Activated T-helper 2 cell treated with anti-CD3 and anti-CD28 coated beads, Interferon-gamma antibody, Interleukin-2, Interleukin-4, amounts not matched to agents 10 μg/mL and 5 μg/mL and 100 μg/mL, durations not matched to agents 14 hours and 24 hours and 36 hours (primary cell): Measurements from ENCODE around the gene EVA1A. TPM values are rescaled to one million over a fixed set of nuclear protein-coding genes. Genes with fewer than 3 reads are reported as not detected.

Experiments
- total RNA-seq: library from RNA; stranded (reverse); gene quantifications from 2 replicates; pipeline ENCODE4 v1.2.3, GENCODE V29; 2022

Gene EVA1A
- total RNA-seq, 1 donor from 2014 or later: not detected

Other genes with a start within 250 kb of the EVA1A start
- gene MRPL19, start 85.8 kb upstream of the EVA1A start, total RNA-seq: 67.7 and 73.5 TPM in 2 replicates
- 32.0 and 32.1 TPM in 2 replicates for gene GCFC2, start 150.0 kb upstream of the EVA1A start, total RNA-seq